Effector memory CD4-positive, alpha-beta T cell (primary cell): Measurements from ENCODE around the gene SMPD3.

Source experiments
- DNase-seq, 3 donors: peaks; one replicate each; pipeline ENCODE4 v3.0.0-alpha.2; 2020
- H3K27ac ChIP-seq: 2 replicates; pipeline ENCODE4 v1.7.0; 2013; ENCODE audit warnings: mild to moderate bottlenecking, low read length, moderate library complexity; ENCODE audit not compliant: insufficient read depth, poor library complexity, severe bottlenecking
- H3K27me3 ChIP-seq: replicated peaks from 2 replicates; pipeline ENCODE4 v1.7.0; 2013; ENCODE audit warnings: mild to moderate bottlenecking, low read length; ENCODE audit not compliant: insufficient read depth, control insufficient read depth, poor library complexity, severe bottlenecking
- H3K36me3 ChIP-seq: 2 replicates; pipeline ENCODE4 v1.7.0; 2013; ENCODE audit warnings: mild to moderate bottlenecking, low read length, moderate library complexity; ENCODE audit not compliant: control insufficient read depth, insufficient read depth
- H3K4me1 ChIP-seq: 2 replicates; pipeline ENCODE4 v1.7.0; 2013; ENCODE audit warnings: low read length, mild to moderate bottlenecking; ENCODE audit not compliant: control insufficient read depth, insufficient read depth, poor library complexity, severe bottlenecking
- H3K4me3 ChIP-seq: 2 replicates; pipeline ENCODE4 v1.7.0; 2013; ENCODE audit warnings: low read length, low read depth, mild to moderate bottlenecking; ENCODE audit not compliant: insufficient read depth, poor library complexity, severe bottlenecking
- H3K9me3 ChIP-seq: 2 replicates; pipeline ENCODE4 v1.7.0; 2013; ENCODE audit warnings: mild to moderate bottlenecking, low read length, moderate library complexity; ENCODE audit not compliant: control insufficient read depth

Gene SMPD3

DNA sequence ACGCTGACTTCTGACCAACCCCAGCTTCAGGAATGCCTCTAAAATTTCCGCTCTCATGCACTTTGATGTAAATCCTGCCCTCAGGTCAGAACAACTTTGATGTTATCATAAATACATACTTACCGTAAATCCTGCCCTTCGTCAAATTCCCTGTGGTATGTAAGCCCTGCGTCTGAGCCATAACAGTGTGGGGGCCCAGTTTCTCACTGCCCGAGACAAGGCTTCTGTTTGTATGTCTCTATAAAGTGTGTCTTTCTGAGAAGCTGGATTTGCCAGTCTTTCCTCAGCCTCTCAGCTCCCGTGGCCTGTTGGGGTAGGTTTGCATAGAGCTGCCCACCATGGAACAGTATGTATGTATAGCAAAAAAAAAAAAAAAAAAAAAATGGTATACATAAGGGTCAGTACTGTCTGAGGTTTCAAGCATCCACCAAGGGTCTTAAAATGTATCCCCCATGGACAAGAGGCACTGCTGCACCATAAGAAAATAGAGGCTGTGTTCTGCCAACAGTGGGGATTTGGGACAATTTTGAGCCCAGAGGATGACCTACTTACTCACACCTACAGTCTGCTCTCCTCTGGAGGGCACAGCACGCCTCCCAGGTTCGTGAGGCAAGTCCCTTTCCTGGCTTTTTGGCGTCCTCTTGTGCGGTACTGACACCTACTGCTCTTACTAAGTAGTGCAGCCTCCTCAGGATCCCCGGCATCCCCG lies 120.0 kb downstream of the SMPD3 start:
- peak; percentile 65 to 76 (median 69) for DNase-seq
- no peak overlapping the region for H3K4me3 ChIP-seq
- no peaks in the 10 kb centered on the region for H3K27me3 ChIP-seq
- peaks cover 13% of the 10 kb centered on the region for H3K36me3 ChIP-seq
- no peaks in the 10 kb centered on the region for H3K9me3 ChIP-seq
- peaks cover 6% of the 10 kb centered on the region for H3K4me1 ChIP-seq
- no peak overlapping the region for H3K27ac ChIP-seq

DNA sequence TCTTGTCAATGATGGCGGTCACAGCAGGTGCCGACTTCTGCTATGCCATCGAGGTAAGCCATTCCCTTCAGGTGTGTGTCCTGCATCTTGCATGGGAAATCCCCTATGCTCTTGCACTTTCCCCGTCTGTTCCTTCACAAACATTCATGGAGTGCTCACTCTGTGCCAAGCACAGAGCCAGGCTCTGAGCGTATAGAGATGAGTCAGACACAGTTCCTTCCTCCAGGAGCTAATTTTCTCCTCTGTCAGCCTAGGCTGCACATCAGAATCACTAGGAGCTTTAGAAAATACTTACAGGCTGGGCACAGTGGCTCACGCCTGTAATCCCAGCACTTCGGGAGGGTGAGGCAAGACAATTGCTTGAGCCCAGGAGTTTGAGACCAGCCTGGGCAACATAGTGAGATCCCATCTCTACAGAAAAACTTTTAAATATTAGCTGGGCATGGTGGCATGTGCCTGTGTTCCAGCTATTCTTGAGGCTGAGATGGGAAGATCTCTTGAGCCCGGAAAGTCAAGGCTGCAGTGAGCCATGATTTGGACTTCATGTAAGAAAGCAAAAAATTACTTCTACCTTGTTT lies 123.4 kb downstream of the SMPD3 start:
- no peak overlapping the region for H3K27ac ChIP-seq
- no peaks in the 10 kb centered on the region for H3K9me3 ChIP-seq
- H3K4me3 ChIP-seq, result no peak overlapping the region
- no peaks in the 10 kb centered on the region for H3K27me3 ChIP-seq
- no peak for DNase-seq
- H3K36me3 ChIP-seq, result peaks cover 21% of the 10 kb centered on the region
- no peaks in the 10 kb centered on the region for H3K4me1 ChIP-seq

- Histone ChIP-seq H3K27me3 (no peaks in the 10 kb centered on the region), H3K4me1 (no peaks in the 10 kb centered on the region), H3K9me3 (no peaks in the 10 kb centered on the region), H3K4me3 (no peak overlapping the region), H3K27ac (no peak overlapping the region), H3K36me3 (peaks cover 25% of the 10 kb centered on the region)
- no peak for DNase-seq
Measured at GRCh38 chr16:68324336-68324735, 124.0 kb downstream of the SMPD3 start.

DNA sequence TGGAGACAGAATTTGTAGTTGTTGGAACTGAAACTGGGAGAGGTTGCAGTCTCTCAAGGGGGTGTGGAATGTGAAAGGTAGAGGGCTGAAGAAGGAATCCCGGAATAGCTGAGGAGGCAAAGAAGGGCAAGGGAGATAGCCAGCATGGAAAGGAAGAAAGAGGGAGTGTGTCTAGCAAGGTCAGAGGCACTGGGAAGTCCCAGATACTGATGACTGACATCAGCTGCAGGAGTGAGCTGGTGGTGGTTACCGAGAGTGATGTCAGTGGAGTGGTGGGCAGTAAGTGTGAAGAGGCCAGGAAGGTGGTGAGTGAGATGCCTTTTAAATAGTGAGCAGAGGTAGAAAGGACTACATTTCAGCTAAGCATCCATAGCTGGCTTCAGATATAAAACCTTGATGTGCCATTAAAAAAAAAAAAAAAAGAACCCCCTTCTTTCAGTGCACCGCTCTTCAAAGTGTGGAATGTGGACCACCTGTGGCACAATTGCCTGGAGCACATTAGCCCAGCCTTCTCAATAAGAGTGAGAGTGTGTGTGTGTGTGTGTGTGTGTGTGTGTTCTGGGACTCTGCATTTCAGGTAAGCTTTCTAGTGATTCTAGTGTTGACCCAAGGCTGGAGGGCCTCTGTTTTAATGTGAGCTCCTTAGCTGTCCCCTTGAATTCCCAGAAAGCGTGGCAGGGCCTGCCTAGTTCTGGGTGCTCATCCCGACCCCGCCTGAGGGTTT lies 129.0 kb downstream of the SMPD3 start:
- Histone ChIP-seq H3K4me1 (no peaks in the 10 kb centered on the region), H3K27ac (no peak overlapping the region), H3K9me3 (no peaks in the 10 kb centered on the region), H3K36me3 (peaks cover 38% of the 10 kb centered on the region), H3K27me3 (no peaks in the 10 kb centered on the region), H3K4me3 (no peak overlapping the region)
- no peak for DNase-seq

DNA sequence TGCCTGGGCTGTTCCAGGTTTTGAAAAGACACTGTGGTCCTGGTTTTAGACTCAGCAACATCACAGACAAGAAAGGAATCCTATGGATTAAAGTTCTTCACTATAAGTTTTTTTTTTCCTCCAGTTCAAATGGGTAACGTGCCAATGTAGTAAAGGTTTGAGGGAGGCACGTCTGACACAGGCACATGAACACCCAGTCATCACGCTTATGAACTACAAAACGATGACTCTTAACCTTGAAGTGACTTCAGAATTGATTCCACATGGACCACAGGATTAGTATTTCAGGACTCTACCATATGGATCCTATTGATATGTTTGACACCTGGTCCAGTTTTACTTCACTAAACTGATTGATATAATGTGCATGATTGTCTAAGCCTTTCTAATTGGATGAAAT lies 135.2 kb downstream of the SMPD3 start:
- Histone ChIP-seq H3K27me3 (no peaks in the 10 kb centered on the region), H3K4me3 (no peak overlapping the region), H3K9me3 (no peaks in the 10 kb centered on the region), H3K4me1 (peaks cover 13% of the 10 kb centered on the region), H3K36me3 (peaks cover 17% of the 10 kb centered on the region), H3K27ac (no peak overlapping the region)
- no peak for DNase-seq

DNA sequence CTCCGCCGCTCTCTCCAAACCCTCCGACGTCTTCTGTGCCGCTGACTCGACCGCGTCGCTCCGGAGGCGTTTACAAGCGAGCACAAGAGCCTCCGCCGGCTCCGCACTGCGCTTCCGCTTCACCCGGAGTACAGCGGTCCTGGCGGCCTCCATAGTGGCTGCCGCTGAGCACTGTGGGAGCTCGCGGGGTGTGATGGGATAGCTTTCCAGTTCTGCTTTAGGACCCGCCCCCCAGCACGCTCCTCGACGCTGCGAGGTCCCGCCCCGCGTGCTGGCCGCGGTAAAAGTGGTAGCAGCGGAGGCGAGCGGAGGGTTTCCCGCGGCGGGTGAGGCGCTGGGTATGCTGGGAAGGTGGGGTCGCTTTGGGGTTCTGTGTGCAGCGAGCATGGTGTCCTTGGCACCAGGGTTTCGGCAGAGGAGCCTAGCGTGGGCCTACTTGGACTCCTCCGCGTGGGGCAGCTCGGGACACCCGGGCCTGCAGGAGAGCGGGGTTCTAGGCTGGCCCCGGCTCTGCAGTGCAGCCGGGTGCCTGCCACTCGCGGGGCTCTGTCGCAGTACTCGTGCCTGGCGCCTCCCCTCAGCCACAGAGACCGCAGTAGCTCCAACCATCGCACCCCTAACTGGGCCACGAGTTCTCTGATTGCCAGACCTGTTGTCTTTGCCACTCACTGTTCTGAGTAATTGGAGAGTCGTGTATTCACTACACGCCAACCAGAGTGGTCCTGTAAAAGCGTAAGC lies 137.4 kb downstream of the SMPD3 start, which contains the start of the genes PRMT7 and SLC7A6OS:
TSS of gene PRMT7 (plus strand) at position 246 of the 738 bp plus-strand sequence. CDS start 4,961 bp downstream, outside the sequence.
TSS of gene SLC7A6OS (minus strand) at position 173 of the 738 bp plus-strand sequence. CDS start at position 153, 20 bp downstream.
- Histone ChIP-seq H3K9me3 (no peaks in the 10 kb centered on the region), H3K27me3 (no peaks in the 10 kb centered on the region), H3K4me1 (peaks cover 13% of the 10 kb centered on the region), H3K4me3 (peak within 1 kb of the TSS; percentile 88), H3K36me3 (peaks cover 26% of the 10 kb centered on the region), H3K27ac (peak within 1 kb of the TSS; percentile 84)
- DNase-seq, result peak; percentile 84 to 90 (median 89)

DNA sequence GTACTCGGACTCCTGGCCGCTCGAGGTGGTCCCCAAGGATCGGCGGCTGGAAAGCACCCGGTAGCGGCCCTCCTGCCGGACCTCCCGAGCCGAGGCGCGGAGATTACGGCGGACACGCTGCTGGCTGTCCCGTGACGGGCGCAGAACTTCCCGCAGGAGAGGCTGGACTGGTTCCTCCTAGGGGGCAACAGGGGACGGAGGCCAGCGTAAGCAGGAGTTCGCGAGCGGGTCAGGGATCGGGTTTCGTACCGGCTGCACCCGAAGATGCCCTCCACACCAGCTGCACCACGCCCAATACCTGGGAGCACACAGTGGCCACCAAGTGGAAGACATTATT lies 137.9 kb downstream of the SMPD3 start:
- Histone ChIP-seq H3K4me1 (peaks cover 13% of the 10 kb centered on the region), H3K27ac (peak overlapping the region; percentile 84), H3K4me3 (peak overlapping the region; percentile 88), H3K36me3 (peaks cover 24% of the 10 kb centered on the region), H3K9me3 (no peaks in the 10 kb centered on the region), H3K27me3 (no peaks in the 10 kb centered on the region)
- no peak for DNase-seq

- peaks cover 13% of the 10 kb centered on the region for H3K4me1 ChIP-seq
- peak overlapping the region; percentile 88 for H3K4me3 ChIP-seq
- peak overlapping the region; percentile 84 for H3K27ac ChIP-seq
- H3K27me3 ChIP-seq, result no peaks in the 10 kb centered on the region
- DNase-seq, result no peak
- H3K9me3 ChIP-seq, result no peaks in the 10 kb centered on the region
- H3K36me3 ChIP-seq, result peaks cover 30% of the 10 kb centered on the region
Measured at GRCh38 chr16:68309799-68310198, 138.5 kb downstream of the SMPD3 start.
